Measurements from ENCODE around the gene LAPTM5.

LAPTM5 gene

DNA sequence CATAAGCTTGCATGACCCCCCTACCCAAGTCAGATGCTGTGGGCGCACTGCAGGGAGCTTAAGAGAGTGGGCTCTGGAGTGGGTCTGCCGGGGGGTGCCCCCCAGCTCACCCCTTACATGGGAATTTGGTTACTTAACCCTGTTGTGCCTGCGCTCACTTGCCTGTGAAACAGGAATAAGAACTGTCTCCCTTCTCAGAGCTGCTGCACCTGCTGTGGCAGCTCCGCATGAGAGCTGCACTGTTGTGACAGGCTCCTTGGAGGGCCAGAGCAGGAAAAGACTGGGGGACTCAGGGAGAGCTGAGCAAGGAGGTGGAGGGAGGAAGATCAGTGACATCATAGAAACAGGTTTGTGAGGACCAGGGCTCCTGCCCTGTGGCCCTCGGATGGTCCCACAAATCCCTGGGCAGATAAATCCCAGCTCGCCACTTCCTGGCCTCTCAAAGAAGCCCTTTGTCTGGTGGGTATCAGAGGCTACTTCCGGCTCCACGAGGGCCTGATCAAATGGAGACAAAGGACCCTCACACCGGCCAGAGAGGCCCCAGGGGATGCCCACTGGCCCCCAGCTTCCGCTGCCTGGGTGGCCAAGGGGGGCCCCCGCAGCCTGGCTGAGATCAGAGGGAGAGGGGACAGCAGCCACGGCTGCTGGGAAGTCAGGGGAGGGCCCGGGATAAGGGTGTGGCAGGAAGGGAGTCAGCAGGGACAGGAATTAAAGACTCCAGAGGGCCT is 28.9 kb upstream of the LAPTM5 start:
- FAIRE-seq (no peak), DNase-seq (ENCODE audit: insufficient read length, low spot score) (no peak)
- TF ChIP-seq, protein P1, sequence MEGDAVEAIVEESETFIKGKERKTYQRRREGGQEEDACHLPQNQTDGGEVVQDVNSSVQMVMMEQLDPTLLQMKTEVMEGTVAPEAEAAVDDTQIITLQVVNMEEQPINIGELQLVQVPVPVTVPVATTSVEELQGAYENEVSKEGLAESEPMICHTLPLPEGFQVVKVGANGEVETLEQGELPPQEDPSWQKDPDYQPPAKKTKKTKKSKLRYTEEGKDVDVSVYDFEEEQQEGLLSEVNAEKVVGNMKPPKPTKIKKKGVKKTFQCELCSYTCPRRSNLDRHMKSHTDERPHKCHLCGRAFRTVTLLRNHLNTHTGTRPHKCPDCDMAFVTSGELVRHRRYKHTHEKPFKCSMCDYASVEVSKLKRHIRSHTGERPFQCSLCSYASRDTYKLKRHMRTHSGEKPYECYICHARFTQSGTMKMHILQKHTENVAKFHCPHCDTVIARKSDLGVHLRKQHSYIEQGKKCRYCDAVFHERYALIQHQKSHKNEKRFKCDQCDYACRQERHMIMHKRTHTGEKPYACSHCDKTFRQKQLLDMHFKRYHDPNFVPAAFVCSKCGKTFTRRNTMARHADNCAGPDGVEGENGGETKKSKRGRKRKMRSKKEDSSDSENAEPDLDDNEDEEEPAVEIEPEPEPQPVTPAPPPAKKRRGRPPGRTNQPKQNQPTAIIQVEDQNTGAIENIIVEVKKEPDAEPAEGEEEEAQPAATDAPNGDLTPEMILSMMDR (IDR thresholded peaks at IDR 0.05; ENCODE audit: insufficient read depth, missing control alignments), result no peak

DNA sequence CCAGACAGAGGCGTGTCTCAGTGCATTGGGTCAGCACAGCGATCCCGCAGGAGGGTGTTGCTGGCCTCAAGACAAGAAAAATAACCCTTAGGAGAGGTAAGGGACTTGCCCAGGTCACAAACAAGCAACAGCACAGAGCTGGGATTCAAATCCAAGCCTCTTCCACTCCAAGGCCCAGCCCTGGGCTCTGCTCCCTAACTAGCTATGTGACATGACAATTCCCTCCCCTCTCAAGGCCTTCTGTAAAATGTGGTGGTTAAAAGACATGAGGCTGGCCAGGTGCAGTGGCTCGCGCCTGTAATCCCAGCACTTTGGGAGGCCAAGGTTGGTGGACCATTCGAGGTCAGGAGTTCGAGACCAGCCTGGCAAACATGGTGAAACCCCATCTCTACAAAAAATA is 28.1 kb upstream of the LAPTM5 start:
- FAIRE-seq, result no peak
- TF ChIP-seq, protein P1 (IDR thresholded peaks at IDR 0.05; ENCODE audit: insufficient read depth, missing control alignments), result no peak
- DNase-seq (ENCODE audit: insufficient read length, low spot score), result no peak

DNA sequence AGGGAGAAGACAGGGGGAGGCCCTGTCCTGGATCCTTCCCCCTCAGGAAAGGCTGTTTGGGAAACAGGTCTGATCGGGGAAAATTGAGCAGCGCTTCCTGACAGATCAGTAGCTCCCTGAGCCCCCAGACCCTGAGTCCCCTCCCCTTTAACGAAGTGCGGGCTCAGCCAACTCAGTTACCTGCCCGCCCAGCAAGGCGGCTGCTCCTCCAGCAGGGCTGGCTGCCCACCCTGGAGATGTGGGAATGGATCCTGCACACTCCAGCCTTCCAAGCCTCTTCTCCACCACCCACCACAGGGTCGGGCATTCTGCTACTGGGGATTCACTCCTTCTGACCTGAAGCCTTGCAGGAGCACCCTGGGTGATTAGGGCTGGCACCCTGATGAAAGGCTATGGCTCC is 27.6 kb upstream of the LAPTM5 start:
- TF ChIP-seq, protein P1 (IDR thresholded peaks at IDR 0.05; ENCODE audit: insufficient read depth, missing control alignments), result no peak
- no peak for FAIRE-seq
- DNase-seq (ENCODE audit: insufficient read length, low spot score), result no peak

DNA sequence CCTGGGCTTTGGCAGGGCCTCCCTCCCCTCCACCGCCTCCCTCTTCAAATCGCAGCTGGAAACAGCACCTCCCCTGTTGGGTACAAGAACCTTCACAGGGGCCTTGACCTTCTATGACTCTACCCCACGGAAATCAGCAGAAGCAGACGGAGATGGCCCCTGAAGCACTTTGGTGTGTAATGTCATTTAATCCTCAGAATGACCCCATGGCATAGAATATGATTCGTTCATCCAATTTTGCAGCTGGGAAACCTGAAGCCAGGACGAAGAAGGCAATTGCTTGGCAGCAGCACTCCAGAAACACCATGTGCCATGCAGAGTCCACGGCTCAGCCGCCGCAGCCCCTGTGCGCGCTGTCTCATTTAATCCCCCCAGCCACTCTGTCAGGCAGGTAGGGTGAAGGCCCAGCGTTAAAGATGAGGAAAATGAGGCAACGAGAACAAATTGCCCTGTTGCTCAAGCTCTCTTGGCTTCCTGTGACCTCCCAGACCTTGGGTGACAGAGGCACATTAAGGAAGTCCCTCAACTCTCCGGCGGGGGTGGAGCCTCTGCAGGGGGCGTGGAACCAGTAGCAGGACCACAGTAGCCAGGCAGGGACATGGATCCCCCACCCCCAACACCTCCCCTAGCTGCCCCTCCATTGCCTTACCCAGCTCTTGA is 25.8 kb upstream of the LAPTM5 start:
- FAIRE-seq, result no peak
- TF ChIP-seq, protein P1 (IDR thresholded peaks at IDR 0.05; ENCODE audit: insufficient read depth, missing control alignments), result no peak
- no peak for DNase-seq (ENCODE audit: insufficient read length, low spot score)

DNA sequence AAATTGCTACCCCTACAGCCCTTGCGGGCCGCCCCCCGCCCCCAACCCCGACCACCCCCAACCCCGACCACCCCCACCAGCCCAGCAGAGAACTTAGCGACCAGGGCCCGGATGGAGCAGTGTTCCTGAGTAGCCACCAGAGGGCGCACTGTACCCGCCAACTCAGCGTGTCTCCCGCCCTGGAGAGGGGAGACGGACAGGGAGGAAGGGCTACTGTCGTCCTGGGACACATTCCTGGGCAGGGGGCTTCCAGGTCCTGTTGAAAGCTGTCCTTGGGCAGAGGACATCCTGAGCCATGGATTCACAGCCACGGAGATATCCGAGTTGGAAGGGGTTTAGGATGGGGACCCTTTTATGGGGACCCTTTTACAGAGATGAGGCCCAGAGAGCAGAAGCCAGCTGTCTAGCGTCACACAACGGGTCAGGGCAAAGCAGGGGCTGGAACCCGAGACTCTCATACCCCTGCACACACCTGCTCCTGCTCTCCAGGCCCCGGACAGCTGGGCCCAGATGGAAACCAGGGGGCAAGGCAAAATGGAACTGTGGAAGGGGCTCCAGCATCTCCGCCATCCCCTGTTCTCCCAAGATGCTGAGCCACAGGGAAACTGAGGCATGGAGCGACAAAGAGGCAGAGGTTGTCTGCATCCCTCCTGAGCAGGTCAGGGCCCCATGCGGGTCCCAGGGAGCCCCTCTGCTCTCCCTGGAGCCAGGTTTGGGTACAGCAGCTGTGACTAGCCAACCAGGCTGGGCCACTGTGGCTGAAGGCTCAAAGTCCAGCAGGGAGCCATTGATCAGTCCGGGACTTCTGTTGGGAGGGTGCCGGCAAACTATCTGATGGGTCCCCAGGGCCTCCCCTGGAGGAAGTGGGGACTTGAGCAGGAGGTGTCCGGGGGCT is 25.0 kb upstream of the LAPTM5 start:
- FAIRE-seq, result no peak
- TF ChIP-seq, protein P1 (IDR thresholded peaks at IDR 0.05; ENCODE audit: insufficient read depth, missing control alignments), result peak; percentile 64
- DNase-seq (ENCODE audit: insufficient read length, low spot score), result peak; percentile 94

DNA sequence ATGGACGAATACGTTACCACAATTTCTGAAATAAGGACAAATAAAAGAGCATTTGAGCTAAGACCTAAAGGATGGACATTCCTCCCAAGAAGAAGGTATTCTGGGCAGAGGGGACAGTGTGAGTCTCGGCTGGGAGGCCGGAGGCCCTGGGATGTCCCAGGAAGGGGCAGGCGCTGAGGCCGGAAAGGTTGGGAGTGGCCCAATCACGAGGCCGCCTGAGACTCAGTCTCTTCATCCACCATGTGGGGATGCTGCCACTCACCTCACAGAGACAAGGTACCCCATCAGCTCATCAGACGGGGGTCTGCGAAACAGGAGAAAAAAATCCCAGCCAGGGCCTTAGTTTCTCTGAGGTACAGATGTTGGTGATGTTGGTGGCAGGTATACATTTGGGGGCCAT is 24.3 kb upstream of the LAPTM5 start:
- TF ChIP-seq, protein P1 (IDR thresholded peaks at IDR 0.05; ENCODE audit: insufficient read depth, missing control alignments), result no peak
- FAIRE-seq, result no peak
- DNase-seq (ENCODE audit: insufficient read length, low spot score), result no peak

Data from D721Med (cell line).